ENCODE results near the gene POR.
"Not testable (repeated sequence)": the region's sequence is repeated elsewhere in the genome, so short reads cannot be mapped to it uniquely, and the experiment has no call there.

Gene POR

GRCh38 chr7:75992083-75992755, 77.3 kb downstream of the POR start:
- DNase-seq (ENCODE audit: low spot score): no peak

- no peak for DNase-seq (ENCODE audit: low spot score)
Observed at GRCh38 chr7:75993689-75994387, 78.9 kb downstream of the POR start.

- peak; percentile 93 for DNase-seq (ENCODE audit: low spot score)
Observed at GRCh38 chr7:75994388-75995051, 79.6 kb downstream of the POR start, which contains the start of gene TMEM120A. Gene TMEM120A (minus strand): TSS chr7:75994595. CDS start chr7:75994570, 25 bp downstream.

- DNase-seq (ENCODE audit: low spot score): no peak
Observed at GRCh38 chr7:75995052-75995471, 80.1 kb downstream of the POR start.

- no peak for DNase-seq (ENCODE audit: low spot score)
Observed at GRCh38 chr7:75995996-75996395, 81.0 kb downstream of the POR start.

GRCh38 chr7:75996476-75996875, 81.5 kb downstream of the POR start:
- no peak for DNase-seq (ENCODE audit: low spot score)

GRCh38 chr7:75998038-75998437, 83.1 kb downstream of the POR start:
- no peak for DNase-seq (ENCODE audit: low spot score)

- no peak for DNase-seq (ENCODE audit: low spot score)
Observed at GRCh38 chr7:76000566-76000965, 85.6 kb downstream of the POR start.

- DNase-seq (ENCODE audit: low spot score): no peak
Observed at GRCh38 chr7:76002139-76002538, 87.2 kb downstream of the POR start.

GRCh38 chr7:76002822-76003221, 87.9 kb downstream of the POR start:
- no peak for DNase-seq (ENCODE audit: low spot score)

GRCh38 chr7:76003351-76003750, 88.4 kb downstream of the POR start:
- DNase-seq (ENCODE audit: low spot score): no peak

- DNase-seq (ENCODE audit: low spot score): not testable (repeated sequence)
Observed at GRCh38 chr7:76005004-76005403, 90.0 kb downstream of the POR start.

GRCh38 chr7:76008156-76008687, 93.3 kb downstream of the POR start:
- DNase-seq (ENCODE audit: low spot score): no peak

- DNase-seq (ENCODE audit: low spot score): peak; percentile 71
Observed at GRCh38 chr7:76009672-76010600, 95.0 kb downstream of the POR start.

- no peak for DNase-seq (ENCODE audit: low spot score)
Observed at GRCh38 chr7:76011442-76011861, 96.5 kb downstream of the POR start.

- DNase-seq (ENCODE audit: low spot score): no peak
Observed at GRCh38 chr7:76016191-76016947, 101.4 kb downstream of the POR start.

GRCh38 chr7:76018520-76018919, 103.6 kb downstream of the POR start:
- not testable (repeated sequence) for DNase-seq (ENCODE audit: low spot score)

GRCh38 chr7:76020031-76020714, 105.2 kb downstream of the POR start:
- peak; percentile 37 for DNase-seq (ENCODE audit: low spot score)

- DNase-seq (ENCODE audit: low spot score): no peak
Observed at GRCh38 chr7:76022026-76022780, 107.2 kb downstream of the POR start.

Measured in putamen (tissue), 1 donor.